ENCODE measurements around the gene PCBD1. TPM values are rescaled to one million over a fixed set of nuclear protein-coding genes. Genes with fewer than 3 reads are reported as not detected.

The PCBD1 gene
- total RNA-seq, 1 donor: 23.7 TPM

DNA sequence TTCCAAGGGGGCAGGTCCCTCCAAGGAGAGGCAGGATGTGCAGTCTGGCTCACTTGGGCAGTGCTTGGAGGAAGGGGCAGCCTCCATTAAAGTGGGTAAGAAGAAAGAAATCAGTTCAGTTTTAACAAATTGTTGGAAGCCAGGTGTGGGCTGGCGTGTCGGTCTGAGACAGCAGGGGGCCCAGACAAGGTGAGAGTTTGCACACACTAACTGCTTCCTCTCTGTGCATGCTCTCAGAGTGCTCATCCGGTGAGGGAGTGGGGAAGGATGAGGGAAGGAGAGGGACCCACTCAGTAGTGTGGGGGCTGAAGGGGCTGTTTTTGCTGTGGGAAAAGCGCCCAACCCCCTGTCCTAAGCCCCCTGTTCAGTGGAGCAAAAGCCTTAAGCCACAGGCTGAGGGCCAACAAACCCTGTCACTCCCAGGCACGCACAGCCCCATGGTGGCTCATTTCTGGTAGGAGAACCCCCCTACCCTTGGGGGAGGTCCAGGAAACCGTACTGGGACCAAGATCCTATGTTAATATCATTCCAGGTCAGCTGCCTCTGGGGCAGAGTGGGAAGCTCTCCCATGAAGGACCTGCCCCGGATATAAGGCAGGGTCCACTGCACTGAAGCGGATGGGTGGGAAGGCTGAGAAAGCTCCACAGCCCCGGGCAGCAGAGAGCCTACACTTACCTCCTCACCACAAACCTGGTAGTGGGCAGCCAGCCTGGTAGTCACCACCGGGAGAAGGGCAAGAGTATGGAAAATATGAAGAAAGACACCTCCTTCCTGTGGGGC, 5.1 kb upstream of the PCBD1 start:
- DNase-seq (ENCODE audit: low read depth): no peak
- TF ChIP-seq, protein P1, sequence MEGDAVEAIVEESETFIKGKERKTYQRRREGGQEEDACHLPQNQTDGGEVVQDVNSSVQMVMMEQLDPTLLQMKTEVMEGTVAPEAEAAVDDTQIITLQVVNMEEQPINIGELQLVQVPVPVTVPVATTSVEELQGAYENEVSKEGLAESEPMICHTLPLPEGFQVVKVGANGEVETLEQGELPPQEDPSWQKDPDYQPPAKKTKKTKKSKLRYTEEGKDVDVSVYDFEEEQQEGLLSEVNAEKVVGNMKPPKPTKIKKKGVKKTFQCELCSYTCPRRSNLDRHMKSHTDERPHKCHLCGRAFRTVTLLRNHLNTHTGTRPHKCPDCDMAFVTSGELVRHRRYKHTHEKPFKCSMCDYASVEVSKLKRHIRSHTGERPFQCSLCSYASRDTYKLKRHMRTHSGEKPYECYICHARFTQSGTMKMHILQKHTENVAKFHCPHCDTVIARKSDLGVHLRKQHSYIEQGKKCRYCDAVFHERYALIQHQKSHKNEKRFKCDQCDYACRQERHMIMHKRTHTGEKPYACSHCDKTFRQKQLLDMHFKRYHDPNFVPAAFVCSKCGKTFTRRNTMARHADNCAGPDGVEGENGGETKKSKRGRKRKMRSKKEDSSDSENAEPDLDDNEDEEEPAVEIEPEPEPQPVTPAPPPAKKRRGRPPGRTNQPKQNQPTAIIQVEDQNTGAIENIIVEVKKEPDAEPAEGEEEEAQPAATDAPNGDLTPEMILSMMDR (IDR thresholded peaks at IDR 0.05; ENCODE audit: insufficient read depth, low read length): no peak
- H3K4me3 ChIP-seq (ENCODE audit: low read depth, low read length): no peak overlapping the region

DNA sequence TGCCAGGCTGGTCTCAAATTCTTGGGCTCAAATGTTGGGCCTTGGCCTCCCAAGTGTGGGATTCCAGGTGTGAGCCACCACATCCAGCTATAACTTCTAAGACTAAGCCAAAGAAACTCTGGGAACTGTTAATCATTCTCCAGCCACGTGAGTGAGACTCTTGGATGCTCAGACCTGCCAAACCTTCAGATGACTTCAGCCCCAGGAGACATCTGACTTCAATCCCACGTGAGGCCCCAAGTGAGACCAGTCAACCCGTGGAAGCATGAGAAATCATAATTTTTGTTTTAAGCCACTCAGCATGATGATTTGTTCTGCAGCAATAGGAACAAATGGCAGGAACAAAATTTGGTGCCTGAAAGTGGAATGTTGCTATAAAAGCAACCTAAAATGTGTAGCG, 4.3 kb upstream of the PCBD1 start:
- no peak overlapping the region for H3K4me3 ChIP-seq (ENCODE audit: low read depth, low read length)
- TF ChIP-seq, protein P1 (IDR thresholded peaks at IDR 0.05; ENCODE audit: insufficient read depth, low read length): no peak
- no peak for DNase-seq (ENCODE audit: low read depth)

DNA sequence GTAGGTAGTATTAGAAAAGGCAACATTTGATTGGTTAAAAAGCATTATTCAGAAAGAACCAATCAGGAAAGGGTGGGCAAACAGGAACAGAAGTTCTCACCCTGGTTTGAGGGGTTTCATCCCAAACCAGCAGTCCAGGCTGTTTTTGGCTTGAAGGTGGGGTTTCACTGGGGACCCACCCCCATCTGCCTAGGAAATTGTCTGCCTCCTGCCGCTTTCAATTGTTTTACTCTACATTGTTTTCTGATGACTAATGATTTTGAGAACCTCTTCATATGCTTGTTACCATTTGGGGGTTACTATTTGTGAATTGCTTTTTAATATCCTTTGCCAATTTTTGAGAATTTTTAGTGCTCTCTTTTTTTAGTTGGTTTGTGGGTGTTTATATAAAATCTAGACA, 3.3 kb upstream of the PCBD1 start:
- TF ChIP-seq, protein P1 (IDR thresholded peaks at IDR 0.05; ENCODE audit: insufficient read depth, low read length): no peak
- H3K4me3 ChIP-seq (ENCODE audit: low read depth, low read length): no peak overlapping the region
- DNase-seq (ENCODE audit: low read depth): peak; percentile 56

DNA sequence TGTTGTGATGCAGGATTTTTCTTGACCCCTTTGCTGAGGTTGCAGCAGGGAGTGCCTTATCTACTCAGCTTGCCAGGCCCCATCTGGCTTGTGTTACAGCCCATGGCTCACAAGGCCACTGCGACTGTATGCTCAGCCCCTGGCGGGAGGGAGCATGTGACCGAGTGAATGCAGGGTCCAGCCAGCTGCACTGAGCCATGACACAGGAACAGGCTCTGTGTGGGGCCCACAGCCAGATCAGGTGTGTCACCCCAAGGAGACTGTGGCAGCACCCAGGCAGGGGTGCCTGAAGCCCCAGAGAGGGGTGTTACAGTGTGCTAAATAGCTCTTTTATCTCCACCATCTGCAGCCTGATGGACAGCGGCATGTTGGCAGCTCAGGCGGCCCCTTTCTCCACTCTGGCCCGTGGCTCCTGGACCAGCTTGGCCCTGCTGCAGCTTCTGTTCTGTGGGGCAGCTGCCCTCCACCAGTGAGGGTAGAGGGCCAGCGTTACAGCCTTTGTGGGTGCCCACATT, 2.6 kb upstream of the PCBD1 start:
- TF ChIP-seq, protein P1 (IDR thresholded peaks at IDR 0.05; ENCODE audit: insufficient read depth, low read length): no peak
- no peak overlapping the region for H3K4me3 ChIP-seq (ENCODE audit: low read depth, low read length)
- peak; percentile 68 for DNase-seq (ENCODE audit: low read depth)

DNA sequence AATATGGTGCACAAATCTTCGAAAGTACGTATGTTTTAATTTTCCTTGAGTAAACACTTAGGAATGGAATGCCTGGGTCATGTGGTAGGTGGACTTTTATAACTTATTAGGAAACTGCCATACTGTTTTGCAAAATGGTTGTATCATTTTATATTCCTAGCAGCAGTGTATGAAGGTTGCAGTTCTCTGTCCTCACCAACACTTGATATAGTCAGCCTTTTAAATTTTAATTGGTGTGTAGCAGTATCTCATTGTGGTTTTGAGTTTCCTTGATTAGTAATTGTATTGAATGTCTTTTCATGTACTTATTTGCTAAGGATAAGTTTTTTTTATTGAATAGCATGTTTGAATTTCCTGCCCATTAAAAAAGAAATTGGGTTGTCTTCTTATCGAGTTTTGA, 926 bp upstream of the PCBD1 start:
- no peak for DNase-seq (ENCODE audit: low read depth)
- TF ChIP-seq, protein P1 (IDR thresholded peaks at IDR 0.05; ENCODE audit: insufficient read depth, low read length): no peak

DNA sequence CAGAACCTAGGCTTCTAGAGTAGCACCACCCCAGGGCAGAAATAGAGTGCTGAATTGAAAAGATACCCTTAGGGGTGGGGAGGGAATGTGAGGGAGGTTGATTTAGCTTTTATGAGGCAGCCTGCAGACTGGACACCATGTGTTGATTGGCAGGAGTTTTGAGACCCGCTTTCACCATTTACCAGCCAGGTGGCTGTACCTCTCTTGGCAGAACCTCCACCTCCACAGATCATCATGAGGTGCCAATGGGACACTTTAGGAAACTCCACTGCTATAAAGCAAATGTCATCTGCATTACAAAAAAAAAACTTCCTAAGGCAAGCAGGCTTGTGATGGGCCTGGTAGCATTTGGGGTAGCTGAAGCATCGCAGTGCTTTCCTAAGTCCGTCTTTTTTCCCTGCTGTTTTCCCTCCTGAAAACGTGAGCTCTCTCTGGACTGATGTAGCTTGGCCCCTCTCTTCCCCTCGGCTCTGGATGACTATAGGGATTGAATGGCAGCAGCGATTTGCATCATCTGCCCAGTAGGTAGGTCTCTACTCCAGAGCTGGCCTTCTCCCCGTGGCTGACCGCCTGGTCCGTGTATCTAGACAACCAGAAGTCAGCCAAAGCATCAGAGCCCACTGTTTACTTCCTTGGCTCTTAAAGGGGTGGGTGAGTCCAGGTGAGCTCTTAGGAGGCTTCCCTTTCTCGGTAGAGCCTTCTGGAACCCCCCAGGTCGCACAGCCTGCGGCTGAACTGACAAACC, 1.3 kb downstream of the PCBD1 start:
- H3K4me3 ChIP-seq (ENCODE audit: low read depth, low read length): peak overlapping the region; percentile 81
- TF ChIP-seq, protein P1 (IDR thresholded peaks at IDR 0.05; ENCODE audit: insufficient read depth, low read length): no peak
- no peak for DNase-seq (ENCODE audit: low read depth)

More for the DNA sequence above, 926 bp upstream of the PCBD1 start:
- H3K4me3 ChIP-seq (ENCODE audit: low read depth, low read length): no peak overlapping the region

Data from fibroblast of the aortic adventitia (primary cell).